Testis (tissue), 3 donors: Measurements from ENCODE around the gene GLRX5. TPM values are rescaled to one million over a fixed set of nuclear protein-coding genes. Genes with fewer than 3 reads are reported as not detected.

ENCODE experiments used
- DNase-seq: peaks from one replicate; pipeline ENCODE4 v3.0.0-alpha.2; 2019
- H3K27ac ChIP-seq, 2 donors: fragments of 200-600 bp; sonication (generic); one replicate each; pipeline ENCODE4 v1.5.1; 2019
- H3K27me3 ChIP-seq: fragments of 200-600 bp; sonication (generic); one replicate; pipeline ENCODE4 v1.5.1; 2019
- H3K36me3 ChIP-seq: fragments of 200-600 bp; sonication (generic); one replicate; pipeline ENCODE4 v1.5.1; 2017; ENCODE audit warnings: low read depth; ENCODE audit errors: missing control alignments
- H3K4me1 ChIP-seq: fragments of 200-600 bp; sonication (generic); one replicate; pipeline ENCODE4 v1.5.1; 2019
- H3K4me3 ChIP-seq, 2 donors: fragments of 200-600 bp; sonication (generic); one replicate each; pipeline ENCODE4 v1.5.1; 2017 to 2019
- H3K9me3 ChIP-seq: fragments of 200-600 bp; sonication (generic); one replicate; pipeline ENCODE4 v1.5.1; 2017
- CTCF ChIP-seq, 3 experiments: fragments of 450-650 bp in 2 of 3; fragments of 200-600 bp in 1 of 3; sonication (generic) in 1 of 3; IDR thresholded peaks; one replicate each; pipeline ENCODE4 v1.5.1; 2016 to 2019; ENCODE audit warnings: antibody characterized with exemption in 3 of 3, mild to moderate bottlenecking in 2 of 3, moderate library complexity in 1 of 3
- POLR2A ChIP-seq: fragments of 450-650 bp; IDR thresholded peaks from one replicate; pipeline ENCODE4 v1.6.1; 2017; ENCODE audit warnings: antibody characterized with exemption, mild to moderate bottlenecking, moderate library complexity
- WGBS, 2 donors: methylation state at CpG; one replicate each; pipeline ENCODE4 v1.1.5; 2018; 5-methylcytosine and 5-hydroxymethylcytosine counted together
- intact Hi-C: fragments of 100-400 bp; cut with DNase I; formaldehyde crosslinking; loops from one replicate; pipeline ENCODE4 v1.15.1; 2023; ENCODE audit warnings: low total_unique reads
- polyA plus RNA-seq: library from polyadenylated mRNA; stranded (reverse); fragments of 350-450 nt; fragmentation: Illumina TruSeq; extraction: RNeasy Lipid Tissue Mini Kit (QIAGEN cat#74804); gene quantifications from one replicate; pipeline ENCODE4 v1.2.3, GENCODE V29; 2014; ENCODE audit warnings: low read depth, low replicate concordance; ENCODE audit not compliant: insufficient read depth
- total RNA-seq, 2 donors: library from RNA; depleted of rRNA; stranded (reverse); fragments of >200 nt; gene quantifications; one replicate each; pipeline ENCODE4 v1.2.3, GENCODE V29; 2016

Gene GLRX5
- total and polyA plus RNA-seq, 3 donors from 2014 or later: 83.9 to 101 (median 95.0) TPM

DNA sequence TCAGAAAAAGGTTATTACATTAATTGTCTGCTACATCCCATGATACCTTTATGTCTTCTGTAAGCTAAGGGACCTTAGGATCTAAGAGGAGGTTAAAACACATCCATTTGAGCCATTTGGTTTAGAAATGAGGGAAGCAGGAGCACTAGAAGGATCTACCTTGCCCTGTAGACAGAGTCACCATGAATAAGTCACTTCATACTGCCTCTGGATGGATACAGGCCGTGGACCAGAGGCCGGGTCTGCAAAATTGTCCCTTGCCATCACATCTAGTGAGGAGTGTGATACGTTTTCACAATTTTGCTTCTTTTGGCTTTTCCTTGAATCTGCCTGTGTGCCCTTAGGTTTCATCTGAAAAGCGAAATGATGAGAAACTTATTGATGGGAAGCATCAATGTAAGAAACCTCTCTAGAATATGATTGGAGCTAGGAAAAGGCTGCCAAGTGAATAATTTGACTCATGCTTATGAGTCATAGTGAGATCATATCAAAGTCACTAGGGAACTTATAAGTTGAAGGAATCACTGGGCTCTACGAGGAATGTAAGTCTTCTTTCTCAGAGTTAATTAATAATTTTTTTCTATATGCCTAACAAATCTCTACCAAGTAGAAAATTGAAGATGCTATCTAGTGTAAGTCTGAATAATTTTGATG lies 10.8 kb downstream of the GLRX5 start:
- H3K9me3 ChIP-seq: no peaks in the 10 kb centered on the region
- no peak overlapping the region for H3K4me3 ChIP-seq
- no peak for DNase-seq
- TF ChIP-seq CTCF (IDR thresholded peaks at IDR 0.05) (no peak), POLR2A (no peak)
- intact Hi-C loops: no loop called here
- H3K27me3 ChIP-seq: no peaks in the 10 kb centered on the region
- H3K27ac ChIP-seq: no peak overlapping the region
- H3K4me1 ChIP-seq: peaks cover 3% of the 10 kb centered on the region
- WGBS, 2 donors: 83 to 90% methylated on average over 5 of the region's 5 CpGs
- H3K36me3 ChIP-seq: no peaks in the 10 kb centered on the region

- 85 to 92% methylated on average over 5 of the region's 5 CpGs for WGBS, 2 donors
- DNase-seq: no peak
- Histone ChIP-seq H3K36me3 (no peaks in the 10 kb centered on the region), H3K27ac (no peak overlapping the region), H3K4me3 (no peak overlapping the region), H3K27me3 (no peaks in the 10 kb centered on the region), H3K9me3 (no peaks in the 10 kb centered on the region), H3K4me1 (peaks cover 3% of the 10 kb centered on the region)
- intact Hi-C loops: no loop called here
- TF ChIP-seq CTCF (IDR thresholded peaks at IDR 0.05) (no peak), POLR2A (no peak)
Measured at GRCh38 chr14:95547272-95547625, 12.4 kb downstream of the GLRX5 start.

DNA sequence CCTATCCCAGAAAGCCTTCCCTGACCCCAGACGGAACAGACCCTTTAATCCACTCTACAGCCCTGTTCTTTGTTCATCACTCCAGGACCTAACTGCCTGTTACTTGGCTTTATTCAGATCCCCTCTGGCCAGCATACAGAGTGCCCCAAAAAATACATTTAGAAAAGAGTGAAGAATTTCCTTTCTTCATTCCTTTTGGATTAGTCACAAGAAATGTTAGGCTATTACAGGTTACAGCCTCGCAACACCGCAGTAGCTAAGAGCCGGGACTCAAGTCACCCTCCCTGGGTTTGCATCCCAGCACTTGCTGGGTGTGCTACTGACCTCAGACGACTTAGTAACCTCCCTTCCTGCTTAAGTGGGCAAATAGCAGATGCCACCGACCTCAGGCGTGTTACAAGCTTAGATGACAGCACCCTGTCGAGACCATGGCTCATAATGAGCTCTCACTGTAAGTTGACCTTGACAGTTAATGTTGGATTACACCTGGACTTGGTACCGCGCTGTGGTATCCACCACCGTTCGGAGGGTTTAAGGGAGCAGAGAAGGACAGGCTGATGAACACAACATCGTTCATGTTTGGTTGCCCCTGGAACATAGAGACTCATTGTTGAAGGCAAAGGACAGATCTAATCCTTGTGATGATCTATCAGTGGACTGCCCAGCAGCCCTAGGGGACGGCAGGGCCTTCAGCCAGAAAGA lies 12.9 kb downstream of the GLRX5 start:
- intact Hi-C loops: no loop called here
- no peak overlapping the region for H3K27ac ChIP-seq
- WGBS, 2 donors: 72 to 74% methylated on average over 14 of the region's 14 CpGs

DNA sequence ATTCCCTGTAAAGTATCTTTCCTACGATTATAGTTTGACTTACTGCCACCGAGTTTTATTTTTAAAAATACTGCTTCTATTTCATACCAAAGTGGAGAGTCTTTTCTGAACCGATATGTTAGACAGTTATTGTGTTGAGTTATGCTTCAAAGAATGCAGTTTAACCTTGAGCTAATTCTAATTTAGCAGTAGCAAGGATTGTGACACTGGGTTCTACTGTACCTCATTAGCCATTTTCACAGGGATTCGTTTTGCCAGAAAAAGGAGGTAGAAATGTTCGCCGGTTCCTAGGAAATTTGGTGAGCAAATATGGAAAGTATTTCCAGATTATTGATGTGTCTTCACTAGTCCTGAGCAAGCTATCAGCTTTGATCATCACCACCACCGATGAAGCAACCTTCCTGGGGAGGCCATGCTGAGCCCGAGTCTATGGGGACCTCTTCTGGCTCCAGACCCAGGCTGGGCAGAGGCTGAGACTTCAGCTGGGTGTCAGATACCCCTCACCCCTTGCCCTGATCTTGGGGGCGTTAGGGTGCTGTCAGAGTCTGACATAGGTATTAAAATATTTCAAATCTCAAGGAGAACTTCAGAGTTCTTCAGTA lies 13.6 kb downstream of the GLRX5 start:
- 69 to 71% methylated on average over 9 of the region's 9 CpGs for WGBS, 2 donors

More for the DNA sequence above, 12.9 kb downstream of the GLRX5 start:
- Histone ChIP-seq H3K36me3 (no peaks in the 10 kb centered on the region), H3K27me3 (no peaks in the 10 kb centered on the region), H3K4me1 (peaks cover 3% of the 10 kb centered on the region), H3K9me3 (no peaks in the 10 kb centered on the region), H3K4me3 (no peak overlapping the region)
- no peak for TF ChIP-seq CTCF (IDR thresholded peaks at IDR 0.05)
- TF ChIP-seq POLR2A: no peak
- DNase-seq: no peak

More for the DNA sequence above, 13.6 kb downstream of the GLRX5 start:
- no peaks in the 10 kb centered on the region for H3K27me3 ChIP-seq
- H3K4me3 ChIP-seq: no peak overlapping the region
- no peaks in the 10 kb centered on the region for H3K9me3 ChIP-seq
- peaks cover 3% of the 10 kb centered on the region for H3K4me1 ChIP-seq
- H3K27ac ChIP-seq: no peak overlapping the region
- no peaks in the 10 kb centered on the region for H3K36me3 ChIP-seq
- DNase-seq: no peak
- intact Hi-C loops: no loop called here
- TF ChIP-seq CTCF (IDR thresholded peaks at IDR 0.05) (no peak), POLR2A (no peak)
